ENCODE data around the gene ZNG1C.
"Not testable (repeated sequence)": the region's sequence is repeated elsewhere in the genome, so short reads cannot be mapped to it uniquely, and the experiment has no call there.

GRCh38 chr9:68242437-68242836 is 654 bp downstream of the ZNG1C start:
- TF ChIP-seq OSR1 (CRISPR knock-in tag; IDR thresholded peaks at IDR 0.05); CREB5 (CRISPR knock-in tag; IDR thresholded peaks at IDR 0.05; ENCODE audit: low read depth); PATZ1 (CRISPR knock-in tag; IDR thresholded peaks at IDR 0.05; ENCODE audit: borderline replicate concordance); GLIS3 (CRISPR knock-in tag; IDR thresholded peaks at IDR 0.05); RARB (CRISPR knock-in tag; IDR thresholded peaks at IDR 0.05); ZFP3 (CRISPR knock-in tag; IDR thresholded peaks at IDR 0.05); POU6F1 (CRISPR knock-in tag; IDR thresholded peaks at IDR 0.05; ENCODE audit: borderline replicate concordance, low read depth); ESRRG (CRISPR knock-in tag; IDR thresholded peaks at IDR 0.05); CSRNP3 (CRISPR knock-in tag; IDR thresholded peaks at IDR 0.05); ARNTL (CRISPR knock-in tag; IDR thresholded peaks at IDR 0.05; ENCODE audit: borderline replicate concordance, low read depth): not testable (repeated sequence)
